Thoracic aorta (tissue), 2 donors: ENCODE data around the gene SSTR5. TPM values are rescaled to one million over a fixed set of nuclear protein-coding genes. Genes with fewer than 3 reads are reported as not detected.

Experiments used
- ATAC-seq: fragments of 150-250 bp; one replicate; pipeline ENCODE4 v1.8.0; 2017; ENCODE audit warnings: low read depth; ENCODE audit not compliant: insufficient number of reproducible peaks, low FRiP score
- DNase-seq: peaks from one replicate; pipeline ENCODE4 v3.0.0-alpha.2; 2020; ENCODE audit warnings: low spot score
- H3K27ac ChIP-seq, 2 donors: fragments of 200-600 bp; sonication (generic); 1 replicate in 1 of 2; 2 replicates in 1 of 2; pipeline ENCODE4 v1.5.1; 2016; ENCODE audit warnings: mild to moderate bottlenecking in 2 of 2, moderate library complexity in 2 of 2
- H3K27me3 ChIP-seq: fragments of 200-600 bp; sonication (generic); replicated peaks from 2 replicates; pipeline ENCODE4 v1.6.0; 2016; ENCODE audit warnings: mild to moderate bottlenecking; ENCODE audit not compliant: insufficient read depth
- H3K36me3 ChIP-seq: fragments of 200-600 bp; sonication (generic); one replicate; pipeline ENCODE4 v1.5.1; 2016
- H3K4me1 ChIP-seq, 2 donors: fragments of 200-600 bp; sonication (generic); 1 replicate in 1 of 2; 2 replicates in 1 of 2; pipeline versions ENCODE4 v1.5.1 to v1.6.0; 2016; ENCODE audit warnings: low read depth in 2 of 2, mild to moderate bottlenecking in 1 of 2; ENCODE audit not compliant: control insufficient read depth in 1 of 2
- H3K4me3 ChIP-seq: fragments of 200-600 bp; sonication (generic); 2 replicates; pipeline ENCODE4 v1.5.1; 2016; ENCODE audit warnings: mild to moderate bottlenecking
- H3K9me3 ChIP-seq: fragments of 200-600 bp; sonication (generic); 2 replicates; pipeline ENCODE4 v1.5.1; 2016
- total RNA-seq, 2 donors: library from RNA; depleted of rRNA; stranded (reverse); fragments of >200 nt; gene quantifications; one replicate each; pipeline versions ENCODE4 v1.1.0 to v1.2.3, GENCODE V29; 2016
- TF ChIP-seq, protein P1 (sequence below): fragments of 200-600 bp; sonication (generic); IDR thresholded peaks from one replicate; pipeline ENCODE4 v1.5.1; 2019; ENCODE audit warnings: antibody characterized with exemption

The SSTR5 gene
- total RNA-seq, 2 donors from 2014 or later: 3.0 to 3.8 TPM

DNA sequence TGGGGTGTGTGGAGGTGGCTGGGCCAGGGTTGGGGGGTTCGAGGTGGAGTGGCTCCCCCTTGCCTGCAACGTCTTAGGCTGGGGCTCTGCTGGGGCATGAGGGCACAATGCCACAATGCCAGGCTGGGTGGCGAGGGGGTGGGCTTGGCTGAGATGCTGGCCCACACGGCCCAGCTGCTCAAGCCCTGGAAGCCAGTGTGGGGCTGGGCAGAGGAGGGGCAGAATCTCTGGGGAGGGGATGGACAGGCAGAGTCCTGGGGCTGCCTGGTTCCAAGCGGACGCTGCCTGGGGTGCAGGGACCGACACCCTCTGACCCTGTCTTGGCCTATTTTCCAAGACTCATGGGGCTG lies 37.5 kb upstream of the SSTR5 start:
- no peaks in the 10 kb centered on the region for H3K36me3 ChIP-seq
- no peaks in the 10 kb centered on the region for H3K4me1 ChIP-seq
- TF ChIP-seq, protein P1, sequence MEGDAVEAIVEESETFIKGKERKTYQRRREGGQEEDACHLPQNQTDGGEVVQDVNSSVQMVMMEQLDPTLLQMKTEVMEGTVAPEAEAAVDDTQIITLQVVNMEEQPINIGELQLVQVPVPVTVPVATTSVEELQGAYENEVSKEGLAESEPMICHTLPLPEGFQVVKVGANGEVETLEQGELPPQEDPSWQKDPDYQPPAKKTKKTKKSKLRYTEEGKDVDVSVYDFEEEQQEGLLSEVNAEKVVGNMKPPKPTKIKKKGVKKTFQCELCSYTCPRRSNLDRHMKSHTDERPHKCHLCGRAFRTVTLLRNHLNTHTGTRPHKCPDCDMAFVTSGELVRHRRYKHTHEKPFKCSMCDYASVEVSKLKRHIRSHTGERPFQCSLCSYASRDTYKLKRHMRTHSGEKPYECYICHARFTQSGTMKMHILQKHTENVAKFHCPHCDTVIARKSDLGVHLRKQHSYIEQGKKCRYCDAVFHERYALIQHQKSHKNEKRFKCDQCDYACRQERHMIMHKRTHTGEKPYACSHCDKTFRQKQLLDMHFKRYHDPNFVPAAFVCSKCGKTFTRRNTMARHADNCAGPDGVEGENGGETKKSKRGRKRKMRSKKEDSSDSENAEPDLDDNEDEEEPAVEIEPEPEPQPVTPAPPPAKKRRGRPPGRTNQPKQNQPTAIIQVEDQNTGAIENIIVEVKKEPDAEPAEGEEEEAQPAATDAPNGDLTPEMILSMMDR: no peak
- no peak for DNase-seq
- ATAC-seq: no peak
- H3K9me3 ChIP-seq: no peaks in the 10 kb centered on the region
- H3K4me3 ChIP-seq: no peak overlapping the region
- no peaks in the 10 kb centered on the region for H3K27me3 ChIP-seq
- no peak overlapping the region for H3K27ac ChIP-seq

DNA sequence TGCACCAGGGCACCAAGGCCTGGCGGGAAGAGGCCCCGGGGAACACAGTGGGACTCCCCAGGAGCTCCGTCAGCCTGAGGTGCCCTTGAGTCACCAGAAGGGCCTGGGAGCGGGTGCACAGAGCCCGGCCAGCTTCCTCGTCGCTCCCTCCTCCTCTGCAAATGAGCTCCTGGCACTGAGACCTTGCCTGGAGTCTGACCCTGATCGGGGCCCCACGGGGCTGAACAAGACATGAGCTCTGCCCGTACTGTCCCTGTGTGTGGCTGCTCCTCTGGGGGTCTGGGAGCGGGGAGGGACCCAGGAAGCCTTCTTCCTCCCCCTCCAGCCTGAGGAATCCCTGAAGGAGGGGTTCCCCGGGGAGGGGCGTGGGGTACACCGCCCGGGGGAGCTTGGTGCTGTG lies 36.4 kb upstream of the SSTR5 start:
- DNase-seq: no peak
- H3K27ac ChIP-seq: no peak overlapping the region
- no peak overlapping the region for H3K4me3 ChIP-seq
- TF ChIP-seq, protein P1: no peak
- no peaks in the 10 kb centered on the region for H3K27me3 ChIP-seq
- no peaks in the 10 kb centered on the region for H3K4me1 ChIP-seq
- no peaks in the 10 kb centered on the region for H3K36me3 ChIP-seq
- ATAC-seq: no peak
- no peaks in the 10 kb centered on the region for H3K9me3 ChIP-seq

DNA sequence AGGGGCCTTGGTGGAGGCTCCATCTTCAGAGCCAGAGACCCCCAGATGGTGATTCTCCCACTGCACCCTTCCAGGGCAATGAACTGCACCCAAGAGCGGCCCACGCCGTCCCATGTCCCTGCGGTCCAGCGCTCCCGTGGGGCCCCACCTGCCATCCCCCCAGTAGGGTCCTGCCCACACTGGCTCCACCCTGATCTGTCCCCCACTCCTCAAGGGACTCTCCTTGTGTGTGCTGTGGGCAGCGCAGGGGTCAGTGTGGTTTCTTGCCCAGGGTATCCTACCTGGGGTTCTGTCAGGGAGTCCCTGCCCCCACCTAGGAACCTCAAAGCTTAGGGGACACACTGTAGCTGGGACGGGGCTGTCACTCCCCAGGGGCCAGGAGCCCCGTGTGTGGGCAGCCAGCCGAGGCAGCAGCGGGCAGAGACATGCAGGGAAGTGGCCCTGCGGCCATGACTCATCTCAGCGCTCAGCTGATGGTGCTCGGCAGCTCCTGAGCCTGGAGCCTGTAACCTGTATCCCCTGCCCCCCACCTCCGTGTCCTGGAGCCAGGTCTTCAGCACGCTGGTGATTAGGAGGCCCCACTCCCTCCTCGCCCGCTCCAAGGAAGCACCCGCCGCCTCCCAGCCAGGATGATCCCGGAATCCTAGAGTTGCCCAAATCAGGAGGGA lies 35.7 kb upstream of the SSTR5 start:
- no peaks in the 10 kb centered on the region for H3K9me3 ChIP-seq
- no peaks in the 10 kb centered on the region for H3K36me3 ChIP-seq
- H3K27me3 ChIP-seq: no peaks in the 10 kb centered on the region
- no peaks in the 10 kb centered on the region for H3K4me1 ChIP-seq
- TF ChIP-seq, protein P1: no peak
- DNase-seq (no peak), ATAC-seq (no peak)
- no peak overlapping the region for H3K4me3 ChIP-seq
- no peak overlapping the region for H3K27ac ChIP-seq

DNA sequence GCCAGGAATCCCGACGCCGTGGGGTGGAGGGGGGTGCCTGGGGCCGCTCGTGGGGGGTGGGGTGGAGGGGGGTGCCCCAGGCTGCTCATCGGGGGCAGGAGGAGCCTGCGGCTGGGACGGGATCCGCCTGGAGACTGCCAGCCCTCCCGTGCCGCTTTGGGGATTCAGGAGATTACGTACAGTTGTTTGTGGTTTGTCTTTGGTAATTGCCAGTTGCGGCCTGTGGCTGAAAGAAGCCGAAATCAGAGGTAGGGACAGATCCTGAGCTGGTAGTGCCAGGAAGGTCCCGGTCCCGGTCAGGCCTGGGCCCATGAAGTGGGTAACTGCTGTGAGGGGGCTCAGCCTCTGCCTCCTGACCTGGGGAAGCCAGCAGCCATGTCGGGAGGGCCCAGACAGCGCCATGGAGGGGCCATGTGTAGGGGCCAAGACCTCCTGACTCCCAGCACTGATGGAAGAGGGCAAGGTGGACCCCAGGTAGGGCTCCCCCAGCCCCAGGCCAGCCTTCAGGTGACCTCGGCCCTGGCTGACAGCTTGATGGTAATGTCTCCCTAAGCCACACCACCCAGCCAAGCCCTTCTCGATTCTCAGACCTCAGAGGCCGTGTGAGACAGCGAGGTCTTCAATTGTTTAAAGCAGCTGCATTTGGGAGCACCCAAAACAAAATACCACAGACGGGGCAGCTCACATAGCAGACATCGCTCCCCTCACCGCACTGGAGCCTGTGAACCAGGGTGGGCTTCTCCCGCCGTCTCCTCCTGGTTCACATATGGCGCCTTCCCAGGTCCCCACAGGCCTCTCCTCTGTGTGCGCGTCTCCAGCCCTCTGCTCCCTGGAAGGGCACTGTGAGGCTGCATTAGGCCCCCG lies 34.9 kb upstream of the SSTR5 start:
- H3K27me3 ChIP-seq: no peaks in the 10 kb centered on the region
- H3K4me3 ChIP-seq: no peak overlapping the region
- TF ChIP-seq, protein P1: no peak
- no peaks in the 10 kb centered on the region for H3K36me3 ChIP-seq
- no peak overlapping the region for H3K27ac ChIP-seq
- ATAC-seq: no peak
- DNase-seq: no peak
- no peaks in the 10 kb centered on the region for H3K4me1 ChIP-seq
- no peaks in the 10 kb centered on the region for H3K9me3 ChIP-seq

DNA sequence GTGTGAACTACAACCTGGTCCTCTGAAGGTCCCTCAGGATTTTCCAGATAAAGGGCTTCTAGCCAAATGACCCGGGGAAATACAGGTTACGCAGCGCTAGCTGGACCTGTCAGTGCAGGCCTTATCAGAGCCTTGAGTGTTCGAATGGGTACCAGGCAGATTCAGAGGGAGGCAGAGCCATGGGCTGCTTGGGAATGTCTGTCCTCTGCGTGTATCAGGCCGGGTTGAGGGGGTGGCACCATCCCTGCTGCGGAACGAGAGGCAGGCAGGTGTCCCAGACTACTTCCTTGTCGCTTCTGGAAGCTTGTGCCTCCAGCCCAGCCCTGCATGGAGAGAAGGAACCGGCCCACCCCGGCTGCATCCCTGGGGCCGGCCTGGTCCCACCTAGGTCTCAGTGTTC lies 33.6 kb upstream of the SSTR5 start:
- DNase-seq: no peak
- H3K36me3 ChIP-seq: no peaks in the 10 kb centered on the region
- no peak overlapping the region for H3K27ac ChIP-seq
- no peak for ATAC-seq
- H3K4me3 ChIP-seq: no peak overlapping the region
- TF ChIP-seq, protein P1: no peak
- H3K4me1 ChIP-seq: no peaks in the 10 kb centered on the region
- H3K27me3 ChIP-seq: no peaks in the 10 kb centered on the region
- no peaks in the 10 kb centered on the region for H3K9me3 ChIP-seq
